ENCODE results near the gene TBCC. TPM values are rescaled to one million over a fixed set of nuclear protein-coding genes. Genes with fewer than 3 reads are reported as not detected.

TBCC gene
- total RNA-seq, 4 donors from 2014 or later: 16.4 to 30.7 (median 22.0) TPM

DNA sequence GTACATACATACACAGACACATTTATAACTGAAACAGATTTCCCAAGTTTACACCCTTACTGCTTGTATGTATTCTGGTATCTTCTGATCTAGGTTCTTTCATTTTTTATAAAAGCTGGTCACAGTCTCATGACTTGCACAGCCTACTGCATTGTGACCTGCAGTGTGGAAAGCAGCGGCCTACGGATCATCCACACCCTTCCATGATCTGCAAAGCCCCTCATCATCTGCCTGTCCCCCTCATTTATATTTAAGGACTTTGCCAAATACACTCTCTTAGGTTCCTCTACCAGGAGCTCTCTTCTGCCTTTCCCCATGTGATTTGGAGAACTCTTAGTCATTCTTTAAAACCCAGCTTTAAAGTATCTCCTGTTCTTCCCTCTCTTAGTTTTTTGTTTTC, 23.9 kb upstream of the TBCC start:
- no peak for DNase-seq (ENCODE audit: low spot score)
- no peak for ATAC-seq (ENCODE audit: low FRiP score)
- TF ChIP-seq, protein P1, sequence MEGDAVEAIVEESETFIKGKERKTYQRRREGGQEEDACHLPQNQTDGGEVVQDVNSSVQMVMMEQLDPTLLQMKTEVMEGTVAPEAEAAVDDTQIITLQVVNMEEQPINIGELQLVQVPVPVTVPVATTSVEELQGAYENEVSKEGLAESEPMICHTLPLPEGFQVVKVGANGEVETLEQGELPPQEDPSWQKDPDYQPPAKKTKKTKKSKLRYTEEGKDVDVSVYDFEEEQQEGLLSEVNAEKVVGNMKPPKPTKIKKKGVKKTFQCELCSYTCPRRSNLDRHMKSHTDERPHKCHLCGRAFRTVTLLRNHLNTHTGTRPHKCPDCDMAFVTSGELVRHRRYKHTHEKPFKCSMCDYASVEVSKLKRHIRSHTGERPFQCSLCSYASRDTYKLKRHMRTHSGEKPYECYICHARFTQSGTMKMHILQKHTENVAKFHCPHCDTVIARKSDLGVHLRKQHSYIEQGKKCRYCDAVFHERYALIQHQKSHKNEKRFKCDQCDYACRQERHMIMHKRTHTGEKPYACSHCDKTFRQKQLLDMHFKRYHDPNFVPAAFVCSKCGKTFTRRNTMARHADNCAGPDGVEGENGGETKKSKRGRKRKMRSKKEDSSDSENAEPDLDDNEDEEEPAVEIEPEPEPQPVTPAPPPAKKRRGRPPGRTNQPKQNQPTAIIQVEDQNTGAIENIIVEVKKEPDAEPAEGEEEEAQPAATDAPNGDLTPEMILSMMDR (IDR thresholded peaks at IDR 0.05): no peak

DNA sequence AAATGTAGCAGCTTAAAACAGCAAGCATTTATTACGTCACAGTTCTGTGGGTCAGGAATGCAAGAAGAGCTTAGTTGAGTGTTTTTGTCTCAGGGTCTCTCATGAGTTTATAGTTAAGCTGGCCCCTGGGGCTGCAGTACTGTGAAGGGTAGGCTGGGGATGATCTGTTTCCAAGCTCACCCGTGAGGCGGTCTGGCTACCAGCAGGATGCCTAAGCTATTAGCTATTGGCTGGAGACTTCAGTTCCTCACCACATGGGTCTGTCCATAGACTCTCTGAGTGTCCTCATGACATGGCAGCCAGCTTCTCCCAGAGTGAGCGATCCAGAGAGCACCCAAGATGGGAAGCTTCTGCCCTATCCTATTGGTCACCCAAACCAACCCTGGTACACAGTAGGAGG, 23.1 kb upstream of the TBCC start:
- TF ChIP-seq, protein P1 (IDR thresholded peaks at IDR 0.05): no peak
- ATAC-seq (ENCODE audit: low FRiP score) (no peak), DNase-seq (ENCODE audit: low spot score) (no peak)

DNA sequence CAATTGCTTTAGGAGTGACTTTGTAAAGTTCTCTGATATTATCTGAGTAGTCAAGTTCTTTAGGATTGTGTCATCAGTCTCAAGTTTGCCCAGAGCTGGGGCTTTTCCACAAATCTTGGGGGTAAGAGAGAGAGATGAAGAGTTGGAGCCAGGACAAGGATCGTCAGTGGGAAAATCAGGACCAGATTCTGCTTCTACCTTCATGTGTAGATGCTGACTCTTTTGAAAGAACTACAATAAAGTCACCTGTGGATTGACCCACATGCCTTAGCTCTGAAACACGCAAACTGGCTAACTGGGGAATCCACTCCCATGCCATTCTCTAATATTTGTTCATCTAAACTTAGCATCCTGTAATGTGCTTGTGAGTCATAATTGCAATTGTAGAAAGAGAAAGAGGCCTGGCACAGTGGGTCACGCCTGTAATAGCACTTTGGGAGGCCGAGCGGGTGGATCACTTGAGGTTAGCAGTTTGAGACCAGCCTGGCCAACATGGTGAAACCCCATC, 20.3 kb upstream of the TBCC start:
- no peak for DNase-seq (ENCODE audit: low spot score)
- TF ChIP-seq, protein P1 (IDR thresholded peaks at IDR 0.05): no peak
- ATAC-seq (ENCODE audit: low FRiP score): no peak

DNA sequence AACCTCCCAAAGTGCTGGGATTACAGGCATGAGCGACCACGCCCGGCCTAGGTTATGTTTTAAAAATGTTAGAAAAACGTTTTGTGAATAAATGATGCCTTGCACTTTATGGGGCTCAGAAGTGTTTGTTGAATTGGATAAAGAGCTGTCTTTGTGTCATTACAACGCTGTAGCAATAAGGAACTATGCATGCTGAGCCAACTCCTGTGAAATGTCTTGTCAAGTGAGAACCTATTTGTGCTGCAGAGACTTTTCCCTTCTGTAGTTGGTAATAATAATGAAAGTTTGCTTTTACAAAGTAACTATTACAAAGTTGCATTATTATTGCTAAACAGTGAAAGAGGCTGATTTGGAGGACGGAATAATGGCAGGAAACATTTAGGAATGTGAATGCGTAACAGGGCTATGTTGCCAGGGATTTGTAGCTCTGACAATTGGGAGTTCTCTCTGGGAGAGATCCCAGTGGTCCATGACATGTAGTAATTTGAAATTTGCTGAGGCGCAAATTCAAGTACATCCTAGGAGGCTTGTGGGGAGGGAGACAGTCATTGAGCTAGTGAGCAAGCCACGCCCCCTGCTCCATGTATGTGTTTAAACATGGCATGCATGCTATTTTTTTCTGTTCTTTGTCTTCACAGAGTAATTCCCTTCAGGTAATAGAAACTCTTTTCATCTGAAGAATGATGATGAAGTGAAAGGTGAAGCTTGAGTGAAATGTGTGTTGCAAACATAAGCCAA, 19.2 kb upstream of the TBCC start:
- TF ChIP-seq, protein P1 (IDR thresholded peaks at IDR 0.05): no peak
- DNase-seq (ENCODE audit: low spot score) (no peak), ATAC-seq (ENCODE audit: low FRiP score) (no peak)

DNA sequence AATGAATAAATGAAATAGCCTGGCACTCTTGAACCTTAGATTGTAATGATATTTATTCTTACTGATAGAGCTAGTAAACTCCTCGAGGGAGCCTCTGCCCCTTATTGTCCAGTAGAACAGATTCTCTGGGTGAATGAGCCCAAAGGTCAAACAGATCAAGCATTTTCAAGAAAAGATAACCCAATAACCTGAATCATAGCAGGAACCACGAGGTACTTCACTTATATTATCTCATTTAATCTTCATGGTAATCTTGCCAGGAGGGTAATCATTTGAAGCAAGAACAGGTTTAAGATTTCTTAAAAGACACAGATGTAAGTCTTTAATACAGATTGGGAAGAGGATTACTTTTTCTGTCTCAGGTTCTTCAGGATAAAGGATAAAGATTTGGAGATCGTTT, 17.0 kb upstream of the TBCC start:
- no peak for DNase-seq (ENCODE audit: low spot score)
- ATAC-seq (ENCODE audit: low FRiP score): no peak
- TF ChIP-seq, protein P1 (IDR thresholded peaks at IDR 0.05): no peak

DNA sequence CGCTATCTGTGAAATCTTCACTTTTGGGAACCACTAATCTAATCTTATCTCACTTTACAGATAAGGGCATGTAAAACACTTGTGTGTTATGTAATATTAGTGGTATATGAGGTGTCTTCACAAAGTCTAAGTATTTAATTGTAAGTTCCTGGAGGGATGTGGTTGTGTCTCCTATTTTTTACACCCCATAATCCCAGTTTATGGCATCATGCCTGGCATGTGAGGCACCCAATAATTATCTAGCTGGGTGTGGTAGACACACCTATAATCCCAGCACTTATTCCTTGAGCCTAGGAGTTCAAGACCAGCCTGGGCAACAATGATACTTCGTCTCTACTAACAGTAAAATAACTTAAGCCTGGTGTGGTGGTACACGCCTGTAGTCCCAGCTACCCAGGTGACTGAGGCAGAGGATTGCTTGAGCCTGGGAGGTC, 16.5 kb upstream of the TBCC start:
- TF ChIP-seq, protein P1 (IDR thresholded peaks at IDR 0.05): no peak
- no peak for ATAC-seq (ENCODE audit: low FRiP score)

More for the DNA sequence above, 16.5 kb upstream of the TBCC start:
- no peak for DNase-seq (ENCODE audit: low spot score)
